GF-D8 (cell line): Measurements from ENCODE around the gene HUNK.
"Not testable (repeated sequence)": the region's sequence is repeated elsewhere in the genome, so short reads cannot be mapped to it uniquely, and the experiment has no call there.

Experiments used
- DNase-seq: peaks from one replicate; lab custom pipeline; 2025; lab: John Stamatoyannopoulos, UW

HUNK gene

DNA sequence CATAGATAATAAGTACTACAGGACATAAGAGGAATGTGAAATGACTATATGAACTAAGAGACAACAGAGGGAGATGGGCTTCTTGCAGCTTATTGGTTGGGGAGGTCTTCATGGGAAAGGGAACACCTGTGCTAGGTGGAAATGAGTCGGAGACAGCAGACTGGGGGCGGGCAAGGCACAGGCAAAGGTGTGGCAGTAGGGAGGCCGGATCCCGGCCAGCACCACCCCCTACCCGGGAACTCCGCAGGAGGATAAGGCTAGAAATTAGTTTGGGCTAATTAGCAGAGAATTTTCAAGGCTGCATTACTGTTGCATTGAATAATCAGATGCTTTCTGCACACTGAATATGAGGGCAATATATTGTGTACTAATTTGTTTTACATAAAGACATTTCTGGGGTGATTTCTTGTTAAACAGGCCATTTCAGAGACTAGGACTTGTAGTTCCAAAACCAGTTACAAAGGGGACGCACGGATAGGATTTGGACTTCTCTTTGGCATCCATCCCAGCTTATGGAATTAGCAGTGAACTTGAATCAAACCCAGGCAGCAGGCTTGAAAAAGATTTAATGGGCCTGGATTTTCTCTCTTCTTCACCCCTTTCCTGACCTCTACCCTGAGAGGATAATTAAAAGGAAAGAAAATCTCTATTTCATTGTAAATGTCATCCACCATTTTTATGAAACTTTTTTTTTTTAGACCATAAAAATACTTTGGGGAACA is 2.2 kb upstream of the HUNK start:
- DNase-seq: no peak

DNA sequence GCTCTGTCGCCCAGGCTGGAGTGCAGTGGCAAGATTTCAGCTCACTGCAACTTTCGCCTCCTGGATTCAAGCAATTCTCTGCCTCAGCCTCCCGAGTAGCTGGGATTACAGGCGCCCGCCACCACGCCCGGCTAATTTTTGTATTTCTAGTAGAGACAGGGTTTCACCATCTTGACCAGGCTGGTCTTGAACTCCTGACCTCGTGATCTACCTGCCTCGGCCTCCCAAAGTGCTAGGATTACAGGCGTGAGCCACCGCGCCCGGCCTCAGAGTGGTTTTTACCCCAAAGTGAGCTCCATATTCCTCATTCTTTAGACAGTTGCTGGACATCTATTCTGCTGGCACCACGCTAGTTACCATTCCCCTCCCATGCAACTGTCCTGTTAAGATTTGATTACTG is 1.4 kb upstream of the HUNK start:
- DNase-seq: not testable (repeated sequence)

- no peak for DNase-seq
These were observed 758 bp upstream of the HUNK start for GRCh38 chr21:31872072-31872451.

DNA sequence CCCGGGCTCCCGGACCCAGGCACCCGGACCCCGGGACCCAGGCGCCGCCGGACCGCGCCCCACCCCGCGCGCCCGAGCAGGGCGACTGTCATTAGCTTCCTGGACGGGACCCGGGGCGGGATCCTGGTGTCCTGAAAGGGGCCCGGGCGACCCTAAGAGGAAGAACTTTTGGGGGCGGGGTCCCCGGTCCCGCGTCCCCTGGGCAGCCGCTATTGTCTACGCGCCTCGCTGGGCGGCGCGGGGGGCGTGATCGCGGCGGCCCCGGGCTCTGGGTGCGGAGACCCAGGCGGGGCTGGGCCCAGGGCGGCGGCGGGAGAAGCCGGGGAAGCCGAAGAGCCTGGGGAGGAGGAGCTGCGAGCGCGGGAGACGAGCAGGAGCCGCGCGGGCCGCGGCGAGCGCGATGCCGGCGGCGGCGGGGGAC is 465 bp downstream of the HUNK start:
- DNase-seq: no peak

GRCh38 chr21:31873696-31874599 is 1.1 kb downstream of the HUNK start:
- DNase-seq: no peak

GRCh38 chr21:31874812-31875212 is 2.0 kb downstream of the HUNK start:
- DNase-seq: no peak

GRCh38 chr21:31875496-31876015 is 2.7 kb downstream of the HUNK start:
- no peak for DNase-seq

DNA sequence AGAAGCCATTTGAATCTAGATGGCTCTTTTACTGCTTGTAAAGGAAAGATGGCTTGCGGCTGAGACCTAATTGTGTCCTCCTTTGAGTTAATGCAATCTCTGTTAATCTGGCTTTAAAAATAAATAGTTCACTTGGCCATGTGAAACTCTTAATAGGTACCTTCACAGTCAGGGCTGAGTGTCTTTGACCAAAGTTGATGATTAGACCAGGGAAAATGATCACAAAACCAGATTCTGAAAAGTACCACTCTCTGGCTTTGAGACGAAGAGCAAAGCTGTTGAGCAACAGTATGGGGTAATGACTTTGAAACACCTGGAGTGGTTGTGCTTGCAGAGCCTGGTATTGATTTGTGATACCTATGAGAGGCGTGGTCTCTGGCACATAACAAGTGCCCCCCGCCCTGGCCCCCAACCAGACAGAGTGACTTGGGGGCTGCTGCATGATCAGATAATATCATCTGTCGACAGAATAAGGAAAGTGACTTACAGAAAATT is 4.7 kb downstream of the HUNK start:
- no peak for DNase-seq

- DNase-seq: no peak
These were observed 6.0 kb downstream of the HUNK start for GRCh38 chr21:31878831-31879230.

GRCh38 chr21:31879241-31879650 is 6.4 kb downstream of the HUNK start:
- DNase-seq: no peak

GRCh38 chr21:31879911-31880310 is 7.1 kb downstream of the HUNK start:
- DNase-seq: no peak

DNA sequence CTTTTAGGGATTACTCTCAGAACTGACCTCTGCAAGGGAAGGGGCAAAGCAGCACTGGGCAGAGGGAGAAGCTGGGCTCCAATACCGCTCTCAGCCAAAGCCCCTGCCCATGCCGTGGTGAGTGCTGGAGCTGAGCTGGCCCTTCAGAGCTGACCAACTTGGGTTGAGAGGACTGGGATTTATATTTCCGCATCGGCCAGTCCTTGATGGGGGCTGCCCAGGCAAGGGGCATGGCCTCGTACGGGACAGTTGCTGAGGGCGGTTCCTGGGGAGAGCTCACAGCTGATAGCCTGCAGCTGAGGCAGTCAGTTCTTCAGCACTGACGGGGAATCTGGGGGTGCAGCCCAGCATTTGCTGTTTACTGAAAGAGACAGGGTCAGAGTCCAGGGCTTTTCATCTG is 8.0 kb downstream of the HUNK start:
- no peak for DNase-seq

DNA sequence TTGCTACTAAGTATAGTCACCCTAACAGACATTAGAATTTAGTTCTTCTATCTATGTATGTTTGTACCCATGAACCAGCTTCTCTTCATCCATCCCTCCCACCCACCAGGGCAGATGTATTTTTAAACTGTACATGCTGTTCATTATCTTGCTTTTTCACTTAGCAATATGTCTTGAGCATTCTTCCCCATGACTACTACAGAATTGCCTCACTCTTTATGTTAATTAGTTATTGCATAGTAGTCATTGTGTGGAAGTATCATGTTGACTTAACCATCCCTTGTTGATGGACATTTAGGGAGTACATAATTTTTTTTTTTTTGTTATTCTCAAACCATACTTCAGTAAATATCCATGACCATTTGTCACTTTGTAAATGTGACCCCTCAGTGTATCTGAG is 9.9 kb downstream of the HUNK start:
- no peak for DNase-seq

- no peak for DNase-seq
These were observed 12.3 kb downstream of the HUNK start for GRCh38 chr21:31885146-31885545.

- no peak for DNase-seq
These were observed 14.1 kb downstream of the HUNK start for GRCh38 chr21:31886915-31887314.

DNA sequence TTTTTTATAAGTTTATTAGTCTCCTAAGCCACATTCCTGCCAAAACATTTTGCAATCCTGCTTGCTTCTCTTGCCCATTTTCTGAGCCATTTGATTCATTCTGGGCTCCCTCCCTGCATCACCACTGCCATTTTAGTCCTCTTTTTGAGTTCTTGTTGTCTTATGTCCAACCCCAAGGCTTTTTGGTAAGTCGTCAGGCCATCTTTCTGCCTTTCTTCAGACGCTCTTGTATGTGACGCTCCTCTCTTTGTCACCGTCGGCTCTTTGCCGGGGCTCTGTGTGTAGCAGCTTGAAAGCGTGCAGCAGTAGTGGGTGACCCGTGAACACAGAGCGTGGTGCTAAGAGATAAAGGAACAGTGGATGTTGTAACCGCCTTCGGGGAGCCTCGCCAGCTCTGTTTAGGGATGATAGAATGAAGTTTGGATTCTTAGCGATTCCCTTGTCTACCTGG is 14.6 kb downstream of the HUNK start:
- no peak for DNase-seq

DNA sequence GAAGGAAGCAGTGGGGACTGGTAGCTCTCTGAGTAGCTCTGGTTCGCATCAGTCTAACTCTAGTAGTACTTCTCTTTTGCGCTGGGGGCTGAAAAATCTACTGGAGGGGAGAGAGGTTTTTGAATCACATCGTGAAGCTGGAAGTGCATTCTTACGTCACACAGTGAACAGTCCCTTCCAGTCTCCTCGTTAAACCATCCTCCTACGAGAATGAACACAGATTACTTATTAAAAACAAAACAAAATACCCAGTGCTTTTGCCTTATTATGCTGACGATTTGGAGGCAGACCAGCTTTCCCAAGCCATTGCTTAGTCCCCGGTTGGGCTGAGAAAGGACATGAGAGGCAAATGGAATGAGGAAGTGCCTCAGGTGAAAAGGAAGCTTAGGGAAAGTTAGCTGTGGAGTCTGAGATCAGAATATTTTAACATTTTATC is 16.1 kb downstream of the HUNK start:
- DNase-seq: no peak

DNA sequence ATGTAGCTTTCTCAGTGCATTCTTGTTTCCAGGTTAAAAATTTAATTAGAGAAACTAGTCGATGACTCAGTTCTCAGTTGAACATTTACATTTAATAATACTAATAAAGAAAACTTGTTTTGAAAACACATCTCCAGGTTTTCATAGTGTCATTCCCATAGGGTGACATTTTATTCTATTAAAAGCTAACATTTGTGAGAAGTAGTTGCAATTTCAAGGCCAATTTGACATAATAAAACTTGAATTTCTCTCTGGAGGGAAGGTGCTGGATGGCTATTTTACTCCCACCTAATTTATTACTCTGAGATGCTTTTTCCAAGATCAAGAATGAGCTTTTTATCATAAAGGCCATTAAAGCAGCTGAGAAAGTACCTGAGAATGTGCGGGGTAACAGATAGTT is 16.6 kb downstream of the HUNK start:
- DNase-seq: no peak

GRCh38 chr21:31892686-31893085 is 19.9 kb downstream of the HUNK start:
- DNase-seq: no peak

GRCh38 chr21:31893851-31894415 is 21.1 kb downstream of the HUNK start:
- DNase-seq: no peak

DNA sequence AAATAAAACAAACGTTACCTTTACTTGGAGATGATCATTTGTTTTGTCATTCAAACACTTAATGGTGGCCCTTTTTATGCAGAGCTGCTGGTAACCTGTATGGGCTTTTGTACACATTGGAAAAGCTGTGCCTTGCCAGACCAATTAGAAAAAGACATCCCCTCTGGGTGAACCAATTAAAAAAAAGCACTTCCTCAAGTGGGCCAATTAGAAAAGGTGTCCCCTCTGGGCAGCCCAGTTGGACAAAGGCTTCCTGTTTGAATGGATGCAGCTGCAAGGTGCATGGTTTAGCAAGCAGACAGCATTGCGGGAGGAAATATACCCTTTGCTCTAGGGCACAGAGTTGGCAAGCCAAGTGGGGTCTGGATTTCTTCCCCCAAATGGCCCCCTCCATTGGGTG is 21.6 kb downstream of the HUNK start:
- DNase-seq: no peak

GRCh38 chr21:31895077-31895835 is 22.4 kb downstream of the HUNK start:
- DNase-seq: no peak
